Thyroid gland (tissue), 4 donors: Measurements from ENCODE around the gene CEP192.

ENCODE experiments used
- POLR2A ChIP-seq, 2 donors: fragments of 450-650 bp; IDR thresholded peaks; one replicate each; pipeline ENCODE4 v1.6.1; 2017; ENCODE audit warnings: antibody characterized with exemption in 2 of 2, mild to moderate bottlenecking in 2 of 2, moderate library complexity in 1 of 2
- TF ChIP-seq, protein P1 (sequence below), 6 experiments: fragments of 200-600 bp in 3 of 6; fragments of 450-650 bp in 3 of 6; sonication (generic) in 3 of 6; IDR thresholded peaks; one replicate each; pipeline ENCODE4 v1.5.1; 2016 to 2019; ENCODE audit warnings: antibody characterized with exemption in 6 of 6, mild to moderate bottlenecking in 2 of 6, inconsistent platforms in 1 of 6, moderate library complexity in 1 of 6

- TF ChIP-seq POLR2A (IDR thresholded peaks at IDR 0.05), result no peak
- TF ChIP-seq, protein P1, sequence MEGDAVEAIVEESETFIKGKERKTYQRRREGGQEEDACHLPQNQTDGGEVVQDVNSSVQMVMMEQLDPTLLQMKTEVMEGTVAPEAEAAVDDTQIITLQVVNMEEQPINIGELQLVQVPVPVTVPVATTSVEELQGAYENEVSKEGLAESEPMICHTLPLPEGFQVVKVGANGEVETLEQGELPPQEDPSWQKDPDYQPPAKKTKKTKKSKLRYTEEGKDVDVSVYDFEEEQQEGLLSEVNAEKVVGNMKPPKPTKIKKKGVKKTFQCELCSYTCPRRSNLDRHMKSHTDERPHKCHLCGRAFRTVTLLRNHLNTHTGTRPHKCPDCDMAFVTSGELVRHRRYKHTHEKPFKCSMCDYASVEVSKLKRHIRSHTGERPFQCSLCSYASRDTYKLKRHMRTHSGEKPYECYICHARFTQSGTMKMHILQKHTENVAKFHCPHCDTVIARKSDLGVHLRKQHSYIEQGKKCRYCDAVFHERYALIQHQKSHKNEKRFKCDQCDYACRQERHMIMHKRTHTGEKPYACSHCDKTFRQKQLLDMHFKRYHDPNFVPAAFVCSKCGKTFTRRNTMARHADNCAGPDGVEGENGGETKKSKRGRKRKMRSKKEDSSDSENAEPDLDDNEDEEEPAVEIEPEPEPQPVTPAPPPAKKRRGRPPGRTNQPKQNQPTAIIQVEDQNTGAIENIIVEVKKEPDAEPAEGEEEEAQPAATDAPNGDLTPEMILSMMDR (IDR thresholded peaks at IDR 0.05), result no peak
Measured at GRCh38 chr18:13110559-13110958, 119.4 kb downstream of the CEP192 start.
